Stimulated activated CD4-positive, alpha-beta T cell treated with anti-CD3 and anti-CD28 coated beads, Interleukin-2, amount 100 ng/mL, for 48 hours (primary cell): ENCODE measurements around the gene FGB.
A peak's percentile ranks its signal among the peaks of the same experiment; 100 is the strongest.

Source experiments
- DNase-seq, 2 donors: peaks; one replicate each; pipeline ENCODE4 v3.0.0-alpha.2; 2020

FGB gene

GRCh38 chr4:154597798-154598774 lies 35.3 kb downstream of the FGB start:
- DNase-seq: no peak

GRCh38 chr4:154602404-154603020 lies 39.7 kb downstream of the FGB start:
- no peak for DNase-seq

DNA sequence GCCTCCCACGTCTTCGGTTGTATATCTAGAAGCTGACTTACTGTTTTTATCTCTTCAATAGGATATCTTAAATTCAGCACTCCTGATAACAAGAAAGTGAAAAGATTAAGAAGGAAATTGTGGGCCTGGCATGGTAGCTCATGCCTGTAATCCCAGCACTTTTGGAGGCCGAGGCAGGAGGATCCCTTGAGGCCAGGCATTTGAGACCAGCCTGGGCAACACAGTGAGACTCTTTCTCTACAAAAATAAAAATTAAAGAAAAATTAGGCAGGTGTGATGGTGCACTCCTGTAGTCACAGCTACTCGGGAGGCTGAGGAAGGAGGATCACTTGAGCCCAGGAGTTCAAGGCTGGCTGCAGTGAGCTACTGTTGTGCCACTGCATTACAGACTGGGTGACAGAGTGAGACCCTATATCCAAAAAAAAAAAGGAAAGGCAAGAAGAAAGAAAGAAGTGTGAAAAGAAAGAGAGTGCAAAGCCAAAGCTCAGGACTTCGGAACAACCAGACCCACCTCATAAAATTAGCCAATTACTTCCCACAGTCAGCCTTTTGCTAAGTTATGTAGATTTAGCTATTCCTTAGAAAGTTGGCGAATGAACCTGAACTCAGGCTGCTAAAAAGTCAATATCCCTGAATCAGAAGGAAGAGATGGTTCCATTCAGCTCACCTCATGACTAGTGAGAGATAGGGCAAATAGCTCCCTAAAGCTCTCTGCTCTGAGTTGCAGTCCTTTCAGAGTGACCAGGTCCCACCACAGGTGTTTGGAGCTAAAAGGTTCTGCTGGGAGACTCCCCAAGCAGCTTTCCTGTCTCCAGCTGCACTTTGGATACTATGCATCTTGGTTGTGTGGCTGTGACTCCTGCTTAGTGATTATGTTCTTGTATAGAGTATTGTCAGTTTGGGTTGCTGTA lies 40.5 kb downstream of the FGB start:
- DNase-seq: no peak

- DNase-seq: no peak
Observed at GRCh38 chr4:154604696-154605200, 41.9 kb downstream of the FGB start.

- DNase-seq: no peak
Observed at GRCh38 chr4:154606728-154607723, 44.2 kb downstream of the FGB start.

DNA sequence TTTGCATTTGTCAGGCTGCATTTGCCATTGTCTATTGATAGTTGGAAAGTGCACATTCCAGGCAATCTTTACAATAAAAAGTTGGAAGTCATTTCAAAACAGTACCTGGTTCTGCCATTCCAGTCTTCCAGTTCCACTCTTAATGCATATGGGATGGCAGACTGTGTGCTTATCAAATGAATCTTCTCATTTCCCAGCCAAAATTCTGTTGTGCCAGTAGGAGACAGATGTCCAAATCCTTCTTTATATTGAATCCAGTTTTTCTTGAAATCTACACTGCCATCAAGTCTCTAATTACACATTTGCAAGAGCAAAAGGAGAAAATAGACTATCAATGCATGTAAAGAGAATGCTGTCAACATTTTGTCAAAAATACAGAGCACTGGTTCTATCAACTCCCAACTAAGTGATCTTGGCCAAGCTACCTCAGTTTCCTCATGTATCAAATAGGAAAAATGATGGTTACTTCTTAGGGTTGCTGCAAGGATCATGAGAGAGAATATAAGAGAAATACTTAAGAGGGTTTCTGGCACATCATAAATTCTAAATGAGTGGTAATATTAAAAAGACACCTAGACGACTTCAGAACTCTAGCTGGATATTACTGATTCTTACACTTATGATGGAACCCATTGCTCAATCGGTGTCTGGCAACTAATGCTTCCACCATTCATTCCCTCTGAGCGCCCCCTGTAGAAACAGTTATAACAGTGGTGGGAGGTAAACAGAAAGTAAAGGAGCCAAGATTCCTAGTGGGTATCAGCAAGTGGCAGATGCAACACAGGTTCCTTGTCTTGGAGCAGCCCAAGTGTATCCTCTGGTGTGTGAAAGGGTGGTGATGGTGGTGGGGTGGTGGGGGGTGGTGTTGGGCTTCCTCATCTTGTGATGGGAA lies 45.8 kb downstream of the FGB start:
- no peak for DNase-seq

- DNase-seq: no peak
Observed at GRCh38 chr4:154609532-154609931, 46.7 kb downstream of the FGB start.

DNA sequence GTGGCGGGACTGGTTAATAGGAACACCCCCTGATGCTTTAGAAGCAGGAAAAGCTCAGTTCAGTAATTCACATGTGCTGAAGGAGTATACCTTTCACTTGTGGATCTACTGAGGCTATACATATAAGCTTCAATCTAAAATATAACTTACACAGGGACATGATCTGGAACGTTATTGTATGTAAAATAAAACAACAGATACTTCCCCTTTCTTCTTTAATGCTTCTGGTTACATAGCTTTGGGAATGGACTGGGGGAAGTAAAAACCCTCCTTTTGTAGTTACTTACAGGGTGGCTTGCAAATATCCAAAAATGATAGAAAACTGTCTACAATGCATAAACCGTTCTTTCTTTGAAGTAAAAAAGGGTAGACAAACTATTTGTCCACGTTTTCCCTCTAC lies 47.8 kb downstream of the FGB start:
- DNase-seq: no peak

DNA sequence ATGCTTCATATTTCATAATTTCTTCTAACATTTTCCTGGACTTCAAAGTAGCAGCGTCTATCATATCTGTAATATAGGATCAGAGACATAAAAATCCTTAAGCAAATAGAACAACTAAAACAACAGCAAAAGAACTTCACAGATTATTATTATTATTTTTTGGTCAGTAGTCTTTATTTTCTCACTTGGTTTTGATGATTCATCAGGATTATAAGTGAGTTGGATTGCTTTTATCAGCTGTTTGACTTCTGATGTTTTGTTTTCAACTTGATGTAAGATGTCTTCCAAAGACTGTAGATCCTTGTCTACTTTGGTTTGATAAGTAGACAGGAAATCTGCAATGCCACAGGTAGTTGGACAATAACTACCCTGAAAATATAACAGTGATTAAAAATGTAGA lies 49.0 kb downstream of the FGB start:
- no peak for DNase-seq

DNA sequence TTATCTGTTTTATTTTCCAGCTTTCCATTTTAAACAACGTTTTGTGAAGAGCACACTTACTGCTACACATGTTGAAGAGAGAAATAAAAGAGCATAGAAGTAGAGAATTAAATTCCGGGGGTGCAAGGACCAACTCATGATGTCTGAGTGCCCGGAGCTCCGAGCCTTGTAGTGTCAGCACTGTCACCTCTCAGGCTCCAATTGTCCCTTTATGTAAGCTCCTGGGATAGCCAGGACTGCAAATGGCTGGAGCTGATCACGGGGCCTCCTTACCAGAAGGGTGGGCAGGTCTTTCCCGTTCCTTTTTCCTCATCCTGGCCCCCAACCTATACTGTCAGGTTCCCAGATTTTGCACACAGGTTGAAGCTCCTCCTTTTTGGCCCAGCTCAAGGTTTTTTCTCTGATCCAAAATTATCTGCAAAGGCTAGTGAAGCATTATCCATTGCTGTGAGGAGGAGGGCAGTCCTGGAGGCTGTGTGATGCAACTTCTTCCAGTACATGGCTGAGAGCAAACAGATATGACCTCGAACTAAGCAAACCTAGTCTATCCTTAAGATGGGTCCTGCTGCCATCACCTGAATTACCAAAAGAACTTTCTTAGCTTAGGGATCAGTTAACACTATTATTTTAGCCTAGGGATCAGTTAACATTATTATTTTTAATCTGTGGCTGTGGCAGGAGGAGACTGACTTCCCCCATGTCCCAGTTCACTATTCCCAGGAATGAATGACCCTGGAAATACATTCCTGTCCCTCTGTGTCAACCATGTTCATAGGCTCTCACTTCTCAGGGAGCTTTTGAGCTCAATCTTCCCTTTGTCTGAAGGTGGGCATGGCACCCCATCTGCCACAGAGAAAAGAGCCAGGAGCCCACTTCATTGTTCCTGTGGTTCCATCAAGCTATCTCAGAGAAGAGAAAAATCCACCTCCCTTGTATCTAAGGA lies 49.9 kb downstream of the FGB start, which contains the start of gene FGG:
Gene FGG (minus strand): TSS at position 185 of the 943 bp plus-strand sequence. CDS start 47 bp downstream, at position 138.
- DNase-seq: no peak

DNA sequence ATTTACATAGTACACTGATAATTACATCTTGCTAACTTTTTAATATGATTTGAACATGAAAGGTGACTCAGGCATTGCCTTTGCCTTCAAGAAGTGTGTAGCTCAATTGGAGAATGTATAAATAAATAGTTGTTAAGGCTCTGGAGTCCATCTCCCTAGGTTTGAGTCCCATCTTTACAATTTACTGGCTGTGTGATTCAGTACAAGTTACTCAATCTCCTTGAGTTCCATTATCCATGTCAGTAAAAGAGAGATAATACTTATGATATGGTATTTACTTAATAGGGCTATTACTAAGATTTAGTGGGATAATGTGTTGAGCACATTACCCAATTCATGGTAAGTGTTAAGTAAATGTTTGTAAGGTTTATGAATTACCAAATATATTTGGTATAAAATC lies 51.5 kb downstream of the FGB start:
- DNase-seq: no peak

GRCh38 chr4:154615211-154615610 lies 52.4 kb downstream of the FGB start:
- no peak for DNase-seq

- DNase-seq: no peak
Observed at GRCh38 chr4:154616287-154616686, 53.5 kb downstream of the FGB start.

- no peak for DNase-seq
Observed at GRCh38 chr4:154616731-154617130, 53.9 kb downstream of the FGB start.

- DNase-seq: no peak
Observed at GRCh38 chr4:154617820-154618317, 55.1 kb downstream of the FGB start.

GRCh38 chr4:154618708-154619315 lies 56.0 kb downstream of the FGB start:
- DNase-seq: peak; percentile 30 to 34

DNA sequence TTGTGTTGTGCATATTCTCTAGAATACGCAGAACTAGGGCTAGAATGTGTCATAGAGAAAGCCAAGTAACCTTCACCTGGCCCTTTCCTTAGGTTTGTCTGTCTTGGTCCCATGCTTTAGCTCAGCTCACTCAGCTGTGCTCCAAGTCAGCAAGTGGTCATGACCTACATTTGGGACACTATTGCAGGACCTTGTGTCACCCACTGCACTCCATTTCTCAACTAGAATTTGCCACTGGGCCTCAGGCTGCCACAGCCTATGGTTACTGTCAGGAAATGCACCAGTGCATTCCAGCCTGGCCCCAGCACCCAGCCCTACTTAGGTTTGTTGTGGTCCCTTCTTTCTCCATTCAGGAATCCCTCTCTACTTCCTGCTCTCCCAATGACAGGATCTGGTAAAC lies 57.3 kb downstream of the FGB start:
- no peak for DNase-seq
